Transverse colon (tissue), 4 donors: Measurements from ENCODE around the gene RAB25.

Source experiments
- POLR2A ChIP-seq: fragments of 450-650 bp; IDR thresholded peaks from one replicate; pipeline ENCODE4 v1.6.1; 2016; ENCODE audit warnings: antibody characterized with exemption, mild to moderate bottlenecking, moderate library complexity
- POLR2AphosphoS5 ChIP-seq, 3 donors: sonication (generic); formaldehyde crosslinking; IDR thresholded peaks; one replicate each; pipeline ENCODE4 v1.6.1; 2016; ENCODE audit warnings: antibody characterized with exemption in 3 of 3
- TF ChIP-seq, protein P1 (sequence below), 5 experiments: fragments of 200-600 bp in 3 of 5; fragments of 450-650 bp in 2 of 5; sonication (generic) in 3 of 5; IDR thresholded peaks; 1 replicate in 2 of 5; 2 replicates in 3 of 5; pipeline ENCODE4 v1.5.1; 2016 to 2017; ENCODE audit warnings: antibody characterized with exemption in 5 of 5, inconsistent platforms in 3 of 5, mild to moderate bottlenecking in 2 of 5, moderate library complexity in 1 of 5

DNA sequence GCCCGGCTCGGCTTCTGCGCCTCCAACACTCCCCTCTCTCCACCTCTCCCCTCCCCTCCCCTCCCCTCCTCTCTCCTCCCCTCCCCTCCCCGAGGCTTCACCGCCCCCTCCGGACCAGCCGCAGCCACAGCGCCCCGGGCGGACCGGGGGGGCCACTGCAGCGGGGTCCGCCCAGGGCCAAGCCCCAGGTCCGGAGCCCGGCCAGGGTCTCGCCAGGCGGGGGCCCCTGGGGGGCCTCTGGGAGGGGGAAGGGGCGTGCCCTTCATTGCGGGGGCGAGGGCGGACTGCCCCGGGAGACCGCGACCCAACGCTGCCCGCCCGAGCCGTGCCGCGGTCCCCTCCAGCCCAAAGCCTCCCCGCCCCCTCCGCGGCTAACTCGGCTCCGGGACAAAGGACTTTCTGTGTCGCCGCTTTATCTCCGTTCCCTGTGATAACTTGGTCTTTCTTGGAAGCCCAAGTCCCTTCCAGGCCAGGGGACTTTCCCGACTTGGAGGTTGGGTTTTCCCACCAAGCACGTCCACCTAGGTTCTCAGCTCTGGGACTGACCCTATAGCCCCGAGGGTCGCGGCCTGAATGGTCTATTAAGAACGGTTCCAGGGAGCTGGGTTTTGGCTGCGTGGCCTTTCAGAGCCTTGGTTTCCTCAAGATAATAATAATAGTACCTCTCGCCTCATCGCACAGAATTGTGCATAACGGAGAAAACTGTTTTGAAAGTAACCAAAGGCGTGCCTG, 7.0 kb upstream of the RAB25 start, which contains the start of gene UBQLN4:
- TF ChIP-seq POLR2AphosphoS5 (IDR thresholded peaks at IDR 0.05) (peak in 2 of 3 donors; percentile 24 to 47), POLR2A (no peak)
- TF ChIP-seq, protein P1, sequence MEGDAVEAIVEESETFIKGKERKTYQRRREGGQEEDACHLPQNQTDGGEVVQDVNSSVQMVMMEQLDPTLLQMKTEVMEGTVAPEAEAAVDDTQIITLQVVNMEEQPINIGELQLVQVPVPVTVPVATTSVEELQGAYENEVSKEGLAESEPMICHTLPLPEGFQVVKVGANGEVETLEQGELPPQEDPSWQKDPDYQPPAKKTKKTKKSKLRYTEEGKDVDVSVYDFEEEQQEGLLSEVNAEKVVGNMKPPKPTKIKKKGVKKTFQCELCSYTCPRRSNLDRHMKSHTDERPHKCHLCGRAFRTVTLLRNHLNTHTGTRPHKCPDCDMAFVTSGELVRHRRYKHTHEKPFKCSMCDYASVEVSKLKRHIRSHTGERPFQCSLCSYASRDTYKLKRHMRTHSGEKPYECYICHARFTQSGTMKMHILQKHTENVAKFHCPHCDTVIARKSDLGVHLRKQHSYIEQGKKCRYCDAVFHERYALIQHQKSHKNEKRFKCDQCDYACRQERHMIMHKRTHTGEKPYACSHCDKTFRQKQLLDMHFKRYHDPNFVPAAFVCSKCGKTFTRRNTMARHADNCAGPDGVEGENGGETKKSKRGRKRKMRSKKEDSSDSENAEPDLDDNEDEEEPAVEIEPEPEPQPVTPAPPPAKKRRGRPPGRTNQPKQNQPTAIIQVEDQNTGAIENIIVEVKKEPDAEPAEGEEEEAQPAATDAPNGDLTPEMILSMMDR (IDR thresholded peaks at IDR 0.05) = peak; percentile 9 to 77 (median 65)
